Endodermal cell (in vitro differentiated cells): ENCODE measurements around the gene TAF5L. TPM values are rescaled to one million over a fixed set of nuclear protein-coding genes. Genes with fewer than 3 reads are reported as not detected.

ENCODE experiments used
- DNase-seq: peaks from one replicate; pipeline ENCODE4 v3.0.0-alpha.2; 2017
- H3K27ac ChIP-seq: 2 replicates; pipeline ENCODE4 v1.5.1; 2013; ENCODE audit warnings: mild to moderate bottlenecking, low read depth, low read length, moderate library complexity
- H3K27me3 ChIP-seq: 2 replicates; pipeline ENCODE4 v1.6.1; 2013; ENCODE audit warnings: mild to moderate bottlenecking, low read length, moderate library complexity; ENCODE audit not compliant: insufficient read depth, control insufficient read depth, poor library complexity, severe bottlenecking
- H3K36me3 ChIP-seq: 2 replicates; pipeline ENCODE4 v1.7.0; 2013; ENCODE audit warnings: mild to moderate bottlenecking, low read length, moderate library complexity; ENCODE audit not compliant: control insufficient read depth, insufficient read depth
- H3K4me1 ChIP-seq: one replicate; pipeline ENCODE4 v1.7.0; 2013; ENCODE audit warnings: low read length; ENCODE audit not compliant: control insufficient read depth, insufficient read depth
- H3K4me3 ChIP-seq: 2 replicates; pipeline ENCODE4 v1.5.1; 2013; ENCODE audit warnings: mild to moderate bottlenecking, low read length, moderate library complexity
- H3K9ac ChIP-seq: 2 replicates; pipeline ENCODE4 v1.6.1; 2013; ENCODE audit warnings: mild to moderate bottlenecking, low read length, moderate library complexity; ENCODE audit not compliant: poor library complexity, severe bottlenecking; ENCODE audit errors: extremely low read depth
- H3K9me3 ChIP-seq: 2 replicates; pipeline ENCODE4 v1.6.1; 2013; ENCODE audit warnings: mild to moderate bottlenecking, low read length, moderate library complexity; ENCODE audit not compliant: control insufficient read depth
- H3K27ac Mint-ChIP-seq: 2 replicates; pipeline ENCODE4 v1.8.0; 2020; ENCODE audit warnings: mixed read lengths
- H3K27me3 Mint-ChIP-seq: 2 replicates; pipeline ENCODE4 v1.8.0; 2021; ENCODE audit warnings: mild to moderate bottlenecking, mixed read lengths; ENCODE audit not compliant: insufficient read depth
- H3K36me3 Mint-ChIP-seq: 2 replicates; pipeline ENCODE4 v1.8.0; 2020; ENCODE audit warnings: low read depth, mixed read lengths
- H3K4me1 Mint-ChIP-seq: 2 replicates; pipeline ENCODE4 v1.8.0; 2020; ENCODE audit warnings: mixed read lengths
- H3K4me3 Mint-ChIP-seq: 2 replicates; pipeline ENCODE4 v1.8.0; 2020; ENCODE audit warnings: mild to moderate bottlenecking, moderate library complexity, mixed read lengths
- H3K9me3 Mint-ChIP-seq: 2 replicates; pipeline ENCODE4 v1.8.0; 2020; ENCODE audit warnings: mild to moderate bottlenecking, mixed read lengths
- CTCF ChIP-seq: fragments of 200-600 bp; sonication (generic); conservative IDR thresholded peaks from 2 replicates; pipeline ENCODE4 v1.5.0; 2021; ENCODE audit warnings: antibody characterized with exemption, mild to moderate bottlenecking
- WGBS, 2 experiments: methylation state at CpG; one replicate each; pipeline versions ENCODE4 v1.1.5 to v1.1.7; 2013; ENCODE audit warnings: missing lambda C conversion rate in 2 of 2, mixed read lengths in 1 of 2; ENCODE audit not compliant: insufficient coverage in 1 of 2, insufficient read length in 1 of 2; 5-methylcytosine and 5-hydroxymethylcytosine counted together
- total RNA-seq, 2 donors: library from RNA; stranded (reverse); fragmentation: NEBNext Ultra II Directional in 1 of 2; extraction: Animal tissue kit (Norgen Biotek cat#: 25700) in 1 of 2; gene quantifications; 2 replicates in 1 of 2; 3 replicates in 1 of 2; pipeline ENCODE4 v1.2.1, GENCODE V29; 2021

TAF5L gene
- total RNA-seq, 2 donors from 2014 or later: 13.1 to 17.7 TPM

- 83 to 89% methylated on average over 2 to 7 of the region's 7 CpGs for WGBS, 2 experiments
- H3K9me3 Mint-ChIP-seq: no peaks in the 10 kb centered on the region
- H3K9me3 ChIP-seq: no peaks in the 10 kb centered on the region
- H3K4me3 Mint-ChIP-seq: no peak overlapping the region
- H3K27ac Mint-ChIP-seq: no peak overlapping the region
- H3K27me3 Mint-ChIP-seq: no peaks in the 10 kb centered on the region
- H3K36me3 Mint-ChIP-seq: peaks cover 60% of the 10 kb centered on the region
- peaks cover 3% of the 10 kb centered on the region for H3K4me1 Mint-ChIP-seq
- H3K27me3 ChIP-seq: no peaks in the 10 kb centered on the region
- H3K27ac ChIP-seq: no peak overlapping the region
- peak; percentile 5 for DNase-seq
- no peak for TF ChIP-seq CTCF
- H3K36me3 ChIP-seq: peaks cover 89% of the 10 kb centered on the region
- no peak overlapping the region for H3K9ac ChIP-seq
- H3K4me1 ChIP-seq: no peaks in the 10 kb centered on the region
- no peak overlapping the region for H3K4me3 ChIP-seq
Measured at GRCh38 chr1:229603371-229604005, 22.4 kb downstream of the TAF5L start.

- H3K36me3 ChIP-seq: peaks cover 63% of the 10 kb centered on the region
- DNase-seq: no peak
- no peak overlapping the region for H3K4me3 ChIP-seq
- WGBS, 2 experiments: 90 to 91% methylated on average over 4 to 5 of the region's 5 CpGs
- Mint-ChIP-seq H3K27ac (no peak overlapping the region), H3K4me1 (peaks cover 3% of the 10 kb centered on the region), H3K4me3 (no peak overlapping the region), H3K27me3 (no peaks in the 10 kb centered on the region), H3K36me3 (peaks cover 45% of the 10 kb centered on the region), H3K9me3 (no peaks in the 10 kb centered on the region)
- TF ChIP-seq CTCF: no peak
- H3K27me3 ChIP-seq: no peaks in the 10 kb centered on the region
- no peaks in the 10 kb centered on the region for H3K9me3 ChIP-seq
- H3K27ac ChIP-seq: no peak overlapping the region
- no peak overlapping the region for H3K9ac ChIP-seq
- H3K4me1 ChIP-seq: no peaks in the 10 kb centered on the region
Measured at GRCh38 chr1:229600229-229600628, 25.7 kb downstream of the TAF5L start.

GRCh38 chr1:229599218-229599954 is 26.5 kb downstream of the TAF5L start:
- H3K27ac ChIP-seq: no peak overlapping the region
- Mint-ChIP-seq H3K27ac (no peak overlapping the region), H3K36me3 (peaks cover 47% of the 10 kb centered on the region), H3K4me3 (no peak overlapping the region), H3K9me3 (no peaks in the 10 kb centered on the region), H3K4me1 (peaks cover 3% of the 10 kb centered on the region), H3K27me3 (no peaks in the 10 kb centered on the region)
- DNase-seq: no peak
- peaks cover 63% of the 10 kb centered on the region for H3K36me3 ChIP-seq
- no peak overlapping the region for H3K9ac ChIP-seq
- H3K4me3 ChIP-seq: no peak overlapping the region
- WGBS, 2 experiments: 75 to 91% methylated on average over 2 to 3 of the region's 3 CpGs
- no peak for TF ChIP-seq CTCF
- no peaks in the 10 kb centered on the region for H3K4me1 ChIP-seq
- no peaks in the 10 kb centered on the region for H3K9me3 ChIP-seq
- no peaks in the 10 kb centered on the region for H3K27me3 ChIP-seq
